Measurements from ENCODE around the gene STXBP5. TPM values are rescaled to one million over a fixed set of nuclear protein-coding genes. Genes with fewer than 3 reads are reported as not detected.

The STXBP5 gene
- total RNA-seq, 1 experiment from 2014 or later: 11.6 TPM

GRCh38 chr6:147331401-147331800, 127.2 kb downstream of the STXBP5 start:
- no peak overlapping the region for H2BK5ac ChIP-seq (ENCODE audit: insufficient read length, low read length)
- peaks cover 0 to 3% (median 0%) of the 10 kb centered on the region in 3 experiments; a peak in 3 of 7 replicates for H3K36me3 Mint-ChIP-seq (ENCODE audit: insufficient read depth in 1 of 3, low read depth in 3 of 3)
- H3K4me1 ChIP-seq (ENCODE audit: insufficient read depth, low read length): no peaks in the 10 kb centered on the region
- H2BK12ac ChIP-seq (ENCODE audit: insufficient read length, low read depth, low read length): no peak overlapping the region
- H3K27ac ChIP-seq (ENCODE audit: insufficient read length, low read depth, low read length): no peak overlapping the region
- H3K27me3 Mint-ChIP-seq (ENCODE audit: low read depth): no peaks in the 10 kb centered on the region
- no peak overlapping the region for H2BK20ac ChIP-seq (ENCODE audit: low read depth, low read length, poor library complexity, severe bottlenecking)
- DNase-seq: no peak
- H2BK15ac ChIP-seq (ENCODE audit: low read depth, low read length): no peak overlapping the region
- H3K23me2 ChIP-seq (ENCODE audit: insufficient read length, low read depth, low read length, poor library complexity, severe bottlenecking): no peaks in the 10 kb centered on the region
- no peak overlapping the region for H3K56ac ChIP-seq (ENCODE audit: insufficient read length, low read depth, low read length)
- no peaks in the 10 kb centered on the region for H3K27me3 ChIP-seq (ENCODE audit: insufficient read depth, low read length)
- no peak overlapping the region for H3K4me2 ChIP-seq (ENCODE audit: insufficient read depth, insufficient read length, low read length)
- no peak overlapping the region for H3K4me3 Mint-ChIP-seq
- no peaks in the 10 kb centered on the region for H3K79me2 ChIP-seq (ENCODE audit: insufficient read depth, low read length)
- H3K9me3 Mint-ChIP-seq: no peaks in the 10 kb centered on the region
- TF ChIP-seq CTCF (conservative IDR thresholded peaks at IDR 0.05): no peak
- H2BK120ac ChIP-seq (ENCODE audit: low read depth, low read length, poor library complexity, severe bottlenecking): no peak overlapping the region
- H4K20me1 ChIP-seq (ENCODE audit: control insufficient read depth, insufficient read depth, insufficient read length): no peaks in the 10 kb centered on the region
- H3K9ac ChIP-seq (ENCODE audit: extremely low read depth, insufficient read length, low read length): no peak overlapping the region
- H4K91ac ChIP-seq (ENCODE audit: insufficient read length, low read depth, low read length): no peak overlapping the region
- no peak overlapping the region for H2AK5ac ChIP-seq (ENCODE audit: insufficient read length, low read length)
- H4K8ac ChIP-seq (replicated peaks; ENCODE audit: insufficient read length, low read depth, low read length): no peak overlapping the region
- no peak overlapping the region for H2AFZ ChIP-seq (ENCODE audit: low read length)
- no peak overlapping the region for H3K14ac ChIP-seq (ENCODE audit: insufficient read depth, low read length)
- H3K9me3 ChIP-seq (ENCODE audit: control insufficient read depth, low read depth, low read length): no peaks in the 10 kb centered on the region
- H3K4me1 Mint-ChIP-seq: no peaks in the 10 kb centered on the region
- H3T11ph ChIP-seq (ENCODE audit: low read length): no peak overlapping the region
- H3K79me1 ChIP-seq (ENCODE audit: insufficient read depth, low read depth, low read length, poor library complexity, severe bottlenecking): no peaks in the 10 kb centered on the region
- no peak overlapping the region for H4K5ac ChIP-seq (ENCODE audit: insufficient read length, low read depth, low read length)
- H3K4ac ChIP-seq (ENCODE audit: low read depth, low read length): no peak overlapping the region
- H3K27ac Mint-ChIP-seq: no peak overlapping the region
- WGBS (ENCODE audit: extremely low coverage, insufficient read length, low lambda C conversion rate): no CpG with 5 or more reads among the region's 1 CpG
- H3K18ac ChIP-seq (ENCODE audit: insufficient read length, low read depth, low read length): no peak overlapping the region
- H3K23ac ChIP-seq (ENCODE audit: insufficient read length, low read depth, low read length): no peak overlapping the region

Measured in H9 (cell line).